HG02840 (cell line): Measurements from ENCODE around the gene ESRRA.
"Not testable (repeated sequence)": the region's sequence is repeated elsewhere in the genome, so short reads cannot be mapped to it uniquely, and the experiment has no call there.

ENCODE experiments used
- ATAC-seq: cut with Tn5 transposase; IDR thresholded peaks from one replicate; pipeline ENCODE4 v1.9.1; 2021; ENCODE audit warnings: mild to moderate bottlenecking, moderate library complexity, moderate number of reproducible peaks; ENCODE audit not compliant: unreplicated experiment, low FRiP score

The ESRRA gene

GRCh38 chr11:64306876-64307622 lies 1.7 kb downstream of the ESRRA start:
- ATAC-seq: no peak

- not testable (repeated sequence) for ATAC-seq
Observed at GRCh38 chr11:64307795-64308194, 2.5 kb downstream of the ESRRA start.

GRCh38 chr11:64312947-64313346 lies 7.6 kb downstream of the ESRRA start:
- no peak for ATAC-seq

- no peak for ATAC-seq
Observed at GRCh38 chr11:64313491-64314145, 8.3 kb downstream of the ESRRA start.

GRCh38 chr11:64314146-64314804 lies 9.0 kb downstream of the ESRRA start:
- ATAC-seq: no peak

- no peak for ATAC-seq
Observed at GRCh38 chr11:64314805-64315561, 9.7 kb downstream of the ESRRA start.

- ATAC-seq: not testable (repeated sequence)
Observed at GRCh38 chr11:64315667-64316526, 10.6 kb downstream of the ESRRA start.

GRCh38 chr11:64316672-64317324 lies 11.5 kb downstream of the ESRRA start:
- no peak for ATAC-seq

- peak; percentile 78 for ATAC-seq
Observed at GRCh38 chr11:64317325-64317960, 12.1 kb downstream of the ESRRA start, which contains the start of gene TRMT112. Gene TRMT112 (minus strand): TSS chr11:64317559. CDS start chr11:64317526, 33 bp downstream.

- ATAC-seq: peak; percentile 69
Observed at GRCh38 chr11:64317961-64318765, 12.8 kb downstream of the ESRRA start, which contains the start of gene PRDX5. Gene PRDX5 (plus strand): TSS chr11:64318121. CDS start chr11:64318216, 95 bp downstream.

GRCh38 chr11:64318766-64319761 lies 13.7 kb downstream of the ESRRA start:
- ATAC-seq: no peak

GRCh38 chr11:64320556-64320955 lies 15.2 kb downstream of the ESRRA start:
- no peak for ATAC-seq

GRCh38 chr11:64321026-64321425 lies 15.7 kb downstream of the ESRRA start:
- ATAC-seq: no peak

GRCh38 chr11:64321533-64321932 lies 16.2 kb downstream of the ESRRA start:
- ATAC-seq: no peak

- no peak for ATAC-seq
Observed at GRCh38 chr11:64322925-64323260, 17.6 kb downstream of the ESRRA start.

GRCh38 chr11:64323373-64323772 lies 18.0 kb downstream of the ESRRA start:
- no peak for ATAC-seq

- ATAC-seq: not testable (repeated sequence)
Observed at GRCh38 chr11:64323984-64324383, 18.7 kb downstream of the ESRRA start.
